HCT116 (cell line): ENCODE measurements around the gene IPO13. TPM values are rescaled to one million over a fixed set of nuclear protein-coding genes. Genes with fewer than 3 reads are reported as not detected.

ENCODE experiments used
- ATAC-seq: fragments of 200-7000 bp; cut with Tn5 transposase; 2 replicates; pipeline ENCODE4 v1.9.1; 2020; ENCODE audit warnings: mild to moderate bottlenecking, moderate library complexity
- BruUV-seq: library from RNA; stranded (reverse); fragments of 400-500 nt; replicated peaks from 2 replicates; lab custom pipeline; 2021; lab: Mats Ljungman, UMichigan
- CTCF ChIA-PET: fragments of 300-600 bp; sonication (Branson Sonifier 250); formaldehyde crosslinking; loops from one replicate; lab custom pipeline; 2021; ENCODE audit warnings: antibody characterized with exemption; lab: Charles Lee
- POLR2A ChIA-PET: fragments of 300-600, 350-600 bp; sonication (Branson Sonifier 250); formaldehyde crosslinking; loops from one replicate; lab custom pipeline; 2021; ENCODE audit warnings: antibody characterized with exemption; lab: Charles Lee
- RAD21 ChIA-PET, 2 experiments: fragments of 300-600 bp; sonication (Branson Sonifier 250); formaldehyde crosslinking; loops; one replicate each; lab custom pipeline; 2023; ENCODE audit warnings: low total read pairs in 2 of 2; ENCODE audit not compliant: uncharacterized antibody in 2 of 2, unreplicated experiment in 2 of 2, low non-redundant PET in 1 of 2; lab: Charles Lee
- DNase-seq: peaks from one replicate; pipeline ENCODE4 v3.0.0-alpha.2; 2010; ENCODE audit warnings: low read depth, low spot score
- H2AFZ ChIP-seq: fragments of 200-600 bp; shearing (Covaris generic), sonication (generic); 2 replicates; pipeline ENCODE4 v1.6.1; 2017; ENCODE audit warnings: low read depth, mixed run types, mixed read lengths, antibody characterized with exemption, low read length; ENCODE audit not compliant: poor library complexity, severe bottlenecking
- H3K27ac ChIP-seq: 2 replicates; pipeline ENCODE4 v1.5.1; 2012; ENCODE audit warnings: low read depth, low read length
- H3K27me3 ChIP-seq: fragments of 200-600 bp; sonication (generic); 2 replicates; pipeline ENCODE4 v1.6.1; 2016; ENCODE audit warnings: mixed run types, low read length, mixed read lengths; ENCODE audit not compliant: insufficient read depth
- H3K36me3 ChIP-seq, 2 experiments: fragments of 200-500 bp in 1 of 2; fragments of 200-600 bp in 1 of 2; sonication (Bioruptor generic) in 1 of 2; sonication (generic) in 1 of 2; 2 replicates each; pipeline versions ENCODE4 v1.5.1 to v1.6.1; 2014 to 2016; ENCODE audit warnings: low read length in 2 of 2, inconsistent platforms in 1 of 2, mixed read lengths in 1 of 2, mixed run types in 1 of 2; ENCODE audit not compliant: insufficient read depth in 2 of 2, control insufficient read depth in 1 of 2
- H3K4me1 ChIP-seq, 2 experiments: fragments of 200-600 bp in 1 of 2; sonication (generic) in 1 of 2; 2 replicates each; pipeline versions ENCODE4 v1.5.1 to v1.6.1; 2012 to 2017; ENCODE audit warnings: low read length in 2 of 2, inconsistent platforms in 1 of 2, mild to moderate bottlenecking in 1 of 2, mixed read lengths in 1 of 2, mixed run types in 1 of 2, moderate library complexity in 1 of 2; ENCODE audit not compliant: insufficient read depth in 2 of 2, control insufficient read depth in 1 of 2
- H3K4me2 ChIP-seq: fragments of 200-600 bp; sonication (generic); 2 replicates; pipeline ENCODE4 v1.6.1; 2017; ENCODE audit warnings: mixed run types, low read length, mixed read lengths
- H3K4me3 ChIP-seq, 2 experiments: fragments of 200-600 bp in 1 of 2; sonication (generic) in 1 of 2; replicated peaks in 1 of 2; 2 replicates each; pipeline ENCODE4 v1.5.1; 2011 to 2016; ENCODE audit warnings: low read length in 2 of 2, control low read depth in 1 of 2, low read depth in 1 of 2, mild to moderate bottlenecking in 1 of 2, mixed read lengths in 1 of 2, mixed run types in 1 of 2
- H3K79me2 ChIP-seq: fragments of 200-600 bp; sonication (generic); 2 replicates; pipeline ENCODE4 v1.6.1; 2017; ENCODE audit warnings: mild to moderate bottlenecking, mixed run types, low read length, moderate library complexity, mixed read lengths; ENCODE audit not compliant: insufficient read depth
- H3K9ac ChIP-seq: fragments of 200-600 bp; sonication (generic); 2 replicates; pipeline ENCODE4 v1.6.1; 2016; ENCODE audit warnings: low read length, mixed read lengths
- H3K9me2 ChIP-seq: fragments of 200-600 bp; sonication (generic), shearing (Covaris generic); 2 replicates; pipeline ENCODE4 v1.6.1; 2017; ENCODE audit warnings: mixed run types, mild to moderate bottlenecking, moderate library complexity; ENCODE audit not compliant: insufficient read depth
- H3K9me3 ChIP-seq, 2 experiments: fragments of 200-500 bp in 1 of 2; fragments of 200-600 bp in 1 of 2; sonication (Bioruptor generic) in 1 of 2; sonication (generic) in 1 of 2; 2 replicates each; pipeline ENCODE4 v1.6.1; 2014 to 2017; ENCODE audit warnings: low read length in 2 of 2, mixed read lengths in 2 of 2, inconsistent platforms in 1 of 2, low read depth in 1 of 2, mild to moderate bottlenecking in 1 of 2, mixed run types in 1 of 2, moderate library complexity in 1 of 2; ENCODE audit not compliant: control insufficient read depth in 1 of 2, insufficient read depth in 1 of 2
- H4K20me1 ChIP-seq: fragments of 200-600 bp; sonication (generic), shearing (Covaris generic); 2 replicates; pipeline ENCODE4 v1.6.1; 2017; ENCODE audit warnings: mixed run types, mild to moderate bottlenecking, moderate library complexity; ENCODE audit not compliant: insufficient read depth
- CBX3 ChIP-seq: IDR thresholded peaks from 2 replicates; pipeline ENCODE4 v1.6.1; 2012; ENCODE audit warnings: low read depth
- ELF1 ChIP-seq: IDR thresholded peaks from 2 replicates; pipeline ENCODE4 v1.6.1; 2012; ENCODE audit warnings: low read depth, borderline replicate concordance
- EZH2 ChIP-seq: fragments of 200-600 bp; sonication (generic); IDR thresholded peaks from 2 replicates; pipeline ENCODE4 v1.6.1; 2017; ENCODE audit warnings: antibody characterized with exemption, mixed run types
- SIN3A ChIP-seq: IDR thresholded peaks from 2 replicates; pipeline ENCODE4 v1.6.1; 2012; ENCODE audit warnings: low read depth
- intact Hi-C: fragments of 100-400 bp; cut with micrococcal nuclease; formaldehyde crosslinking; loops from 2 replicates; pipeline ENCODE4 v1.10.0; 2022
- total RNA-seq: library from RNA; stranded (reverse); gene quantifications from one replicate; pipeline ENCODE4 v1.2.1, GENCODE V29; 2021; ENCODE audit not compliant: unreplicated experiment
- TF ChIP-seq, protein P1 (sequence below): IDR thresholded peaks from 2 replicates; pipeline ENCODE4 v1.6.1; 2012; ENCODE audit warnings: low read depth
- TF ChIP-seq, protein P2 (sequence below), 3 experiments: fragments of 200-600 bp in 1 of 3; sonication (generic) in 1 of 3; IDR thresholded peaks in 2 of 3; conservative IDR thresholded peaks in 1 of 3; 2 replicates each; pipeline ENCODE4 v1.5.1; 2012 to 2017; ENCODE audit warnings: low read depth in 2 of 3, low read length in 2 of 3, antibody characterized with exemption in 1 of 3, borderline replicate concordance in 1 of 3, control low read depth in 1 of 3, mild to moderate bottlenecking in 1 of 3, mixed read lengths in 1 of 3, mixed run types in 1 of 3, moderate library complexity in 1 of 3; ENCODE audit not compliant: insufficient read depth in 1 of 3

The IPO13 gene
- total RNA-seq, 1 experiment from 2014 or later: 18.7 TPM

- RAD21 ChIA-PET: no interaction called here
- no peak for ATAC-seq
- no peak overlapping the region for H3K27ac ChIP-seq
- intact Hi-C loops: no loop called here
- no peak overlapping the region for H2AFZ ChIP-seq
- H3K36me3 ChIP-seq: peaks cover 6 to 49% of the 10 kb centered on the region in 2 experiments; a peak in 2 of 4 replicates
- H3K9me3 ChIP-seq: no peaks in the 10 kb centered on the region
- no peak overlapping the region for H3K4me3 ChIP-seq
- no peaks in the 10 kb centered on the region for H4K20me1 ChIP-seq
- H3K9me2 ChIP-seq: no peaks in the 10 kb centered on the region
- H3K79me2 ChIP-seq: peaks cover 45% of the 10 kb centered on the region
- DNase-seq: no peak
- CTCF ChIA-PET: no interaction called here
- POLR2A ChIA-PET: no interaction called here
- no peak overlapping the region for H3K4me2 ChIP-seq
- peaks cover 4 to 17% of the 10 kb centered on the region in 2 experiments; a peak in 3 of 4 replicates for H3K4me1 ChIP-seq
- BruUV-seq: no TSS peak
- H3K27me3 ChIP-seq: no peaks in the 10 kb centered on the region
- H3K9ac ChIP-seq: no peak overlapping the region
- TF ChIP-seq ELF1: no peak
- no peak for TF ChIP-seq EZH2
- TF ChIP-seq, protein P1, sequence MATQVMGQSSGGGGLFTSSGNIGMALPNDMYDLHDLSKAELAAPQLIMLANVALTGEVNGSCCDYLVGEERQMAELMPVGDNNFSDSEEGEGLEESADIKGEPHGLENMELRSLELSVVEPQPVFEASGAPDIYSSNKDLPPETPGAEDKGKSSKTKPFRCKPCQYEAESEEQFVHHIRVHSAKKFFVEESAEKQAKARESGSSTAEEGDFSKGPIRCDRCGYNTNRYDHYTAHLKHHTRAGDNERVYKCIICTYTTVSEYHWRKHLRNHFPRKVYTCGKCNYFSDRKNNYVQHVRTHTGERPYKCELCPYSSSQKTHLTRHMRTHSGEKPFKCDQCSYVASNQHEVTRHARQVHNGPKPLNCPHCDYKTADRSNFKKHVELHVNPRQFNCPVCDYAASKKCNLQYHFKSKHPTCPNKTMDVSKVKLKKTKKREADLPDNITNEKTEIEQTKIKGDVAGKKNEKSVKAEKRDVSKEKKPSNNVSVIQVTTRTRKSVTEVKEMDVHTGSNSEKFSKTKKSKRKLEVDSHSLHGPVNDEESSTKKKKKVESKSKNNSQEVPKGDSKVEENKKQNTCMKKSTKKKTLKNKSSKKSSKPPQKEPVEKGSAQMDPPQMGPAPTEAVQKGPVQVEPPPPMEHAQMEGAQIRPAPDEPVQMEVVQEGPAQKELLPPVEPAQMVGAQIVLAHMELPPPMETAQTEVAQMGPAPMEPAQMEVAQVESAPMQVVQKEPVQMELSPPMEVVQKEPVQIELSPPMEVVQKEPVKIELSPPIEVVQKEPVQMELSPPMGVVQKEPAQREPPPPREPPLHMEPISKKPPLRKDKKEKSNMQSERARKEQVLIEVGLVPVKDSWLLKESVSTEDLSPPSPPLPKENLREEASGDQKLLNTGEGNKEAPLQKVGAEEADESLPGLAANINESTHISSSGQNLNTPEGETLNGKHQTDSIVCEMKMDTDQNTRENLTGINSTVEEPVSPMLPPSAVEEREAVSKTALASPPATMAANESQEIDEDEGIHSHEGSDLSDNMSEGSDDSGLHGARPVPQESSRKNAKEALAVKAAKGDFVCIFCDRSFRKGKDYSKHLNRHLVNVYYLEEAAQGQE: no peak
- TF ChIP-seq, protein P2, sequence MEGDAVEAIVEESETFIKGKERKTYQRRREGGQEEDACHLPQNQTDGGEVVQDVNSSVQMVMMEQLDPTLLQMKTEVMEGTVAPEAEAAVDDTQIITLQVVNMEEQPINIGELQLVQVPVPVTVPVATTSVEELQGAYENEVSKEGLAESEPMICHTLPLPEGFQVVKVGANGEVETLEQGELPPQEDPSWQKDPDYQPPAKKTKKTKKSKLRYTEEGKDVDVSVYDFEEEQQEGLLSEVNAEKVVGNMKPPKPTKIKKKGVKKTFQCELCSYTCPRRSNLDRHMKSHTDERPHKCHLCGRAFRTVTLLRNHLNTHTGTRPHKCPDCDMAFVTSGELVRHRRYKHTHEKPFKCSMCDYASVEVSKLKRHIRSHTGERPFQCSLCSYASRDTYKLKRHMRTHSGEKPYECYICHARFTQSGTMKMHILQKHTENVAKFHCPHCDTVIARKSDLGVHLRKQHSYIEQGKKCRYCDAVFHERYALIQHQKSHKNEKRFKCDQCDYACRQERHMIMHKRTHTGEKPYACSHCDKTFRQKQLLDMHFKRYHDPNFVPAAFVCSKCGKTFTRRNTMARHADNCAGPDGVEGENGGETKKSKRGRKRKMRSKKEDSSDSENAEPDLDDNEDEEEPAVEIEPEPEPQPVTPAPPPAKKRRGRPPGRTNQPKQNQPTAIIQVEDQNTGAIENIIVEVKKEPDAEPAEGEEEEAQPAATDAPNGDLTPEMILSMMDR (IDR thresholded peaks at IDR 0.05 in 2 of 3, conservative IDR thresholded peaks at IDR 0.05 in 1 of 3; ENCODE audit: borderline replicate concordance in 1 of 3, insufficient read depth in 1 of 3, low read depth in 2 of 3, low read length in 2 of 3): no peak
- no peak for TF ChIP-seq CBX3
- no peak for TF ChIP-seq SIN3A
Observed at GRCh38 chr1:43983253-43983899, 36.6 kb downstream of the IPO13 start.
